Aortic smooth muscle cell (primary cell): ENCODE data around the gene FOXJ3. TPM values are rescaled to one million over a fixed set of nuclear protein-coding genes. Genes with fewer than 3 reads are reported as not detected.

Experiments used
- total RNA-seq: library from RNA; depleted of rRNA; stranded (reverse); fragments of >200 nt; gene quantifications from 2 replicates; pipeline ENCODE4 v1.2.3, GENCODE V29; 2014

Gene FOXJ3
- 14.0 and 16.5 TPM in 2 replicates for total RNA-seq

DNA sequence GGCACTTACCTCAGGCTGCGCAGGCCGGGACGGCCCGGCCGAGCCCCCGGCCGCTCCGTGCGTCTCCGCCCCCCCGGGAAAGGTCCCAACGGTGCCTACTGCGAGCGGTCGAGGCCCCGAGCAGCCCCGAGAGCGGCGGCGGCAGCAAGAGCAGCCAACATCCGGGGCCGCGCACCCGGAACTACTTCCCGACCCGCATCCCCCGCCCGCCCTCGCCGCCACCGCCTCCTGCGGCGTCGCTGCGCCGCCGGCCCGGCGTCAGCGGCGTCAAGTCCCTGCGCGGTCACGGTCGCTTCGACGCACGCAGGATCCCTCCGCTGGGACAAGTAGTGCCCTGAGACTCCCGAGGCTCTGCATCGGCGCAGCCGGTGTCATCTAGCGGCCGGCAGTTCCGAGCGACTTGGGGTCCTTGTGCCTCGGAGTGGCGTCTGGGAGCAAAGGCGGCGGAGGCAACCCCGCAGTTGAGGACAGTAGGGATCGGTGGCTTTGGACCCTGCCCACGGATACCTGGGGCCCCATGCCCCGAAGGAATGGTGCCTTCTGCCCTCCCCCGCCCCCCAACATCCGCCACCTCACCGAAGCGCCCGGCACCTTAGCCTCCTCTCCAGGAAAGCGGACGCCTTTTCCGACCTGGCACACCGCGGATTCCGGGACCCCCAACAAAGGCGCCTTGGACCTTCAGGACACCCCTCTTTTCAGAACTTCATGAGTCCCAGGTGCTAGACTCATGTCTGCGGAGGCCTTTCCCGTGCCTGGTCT is at the start of gene FOXJ3:
Gene FOXJ3 (minus strand): TSS at position 186 of the 759 bp plus-strand sequence. CDS start 24,142 bp downstream, outside the sequence.

DNA sequence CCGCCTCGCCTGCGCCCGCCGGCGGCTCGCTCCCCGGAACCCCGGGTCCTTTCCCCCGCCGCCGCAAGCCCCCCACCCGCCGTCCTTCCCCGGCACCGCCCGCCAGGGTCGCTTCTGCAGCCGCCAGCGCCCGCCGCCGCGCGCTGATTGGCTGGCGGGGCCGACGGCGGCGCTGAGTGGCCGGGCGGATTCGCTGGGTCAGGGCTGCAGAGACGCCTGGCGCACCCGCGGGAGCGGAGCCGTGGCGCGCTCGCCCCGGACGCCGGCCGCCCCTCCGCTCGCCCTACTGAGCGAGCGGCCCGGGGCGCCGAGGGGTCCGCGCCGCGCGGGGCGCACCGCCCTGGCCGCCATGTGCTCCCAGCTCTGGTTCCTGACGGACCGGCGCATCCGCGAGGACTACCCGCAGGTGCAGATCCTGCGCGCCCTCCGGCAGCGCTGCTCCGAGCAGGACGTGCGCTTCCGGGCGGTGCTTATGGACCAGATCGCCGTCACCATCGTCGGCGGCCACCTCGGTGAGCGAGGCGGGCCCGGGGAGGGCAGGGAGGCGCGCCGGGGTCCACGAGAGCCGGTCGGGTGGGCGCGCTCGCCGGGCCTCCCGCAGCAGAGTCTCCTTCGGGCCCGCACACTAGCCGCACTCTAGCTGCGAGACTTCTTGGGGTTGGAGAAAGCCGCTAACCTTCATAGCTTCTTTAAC is 45.7 kb upstream of the FOXJ3 start, which contains the start of gene RIMKLA:
Gene RIMKLA (plus strand): TSS at position 207 of the 694 bp plus-strand sequence. CDS start 143 bp downstream, at position 350.

DNA sequence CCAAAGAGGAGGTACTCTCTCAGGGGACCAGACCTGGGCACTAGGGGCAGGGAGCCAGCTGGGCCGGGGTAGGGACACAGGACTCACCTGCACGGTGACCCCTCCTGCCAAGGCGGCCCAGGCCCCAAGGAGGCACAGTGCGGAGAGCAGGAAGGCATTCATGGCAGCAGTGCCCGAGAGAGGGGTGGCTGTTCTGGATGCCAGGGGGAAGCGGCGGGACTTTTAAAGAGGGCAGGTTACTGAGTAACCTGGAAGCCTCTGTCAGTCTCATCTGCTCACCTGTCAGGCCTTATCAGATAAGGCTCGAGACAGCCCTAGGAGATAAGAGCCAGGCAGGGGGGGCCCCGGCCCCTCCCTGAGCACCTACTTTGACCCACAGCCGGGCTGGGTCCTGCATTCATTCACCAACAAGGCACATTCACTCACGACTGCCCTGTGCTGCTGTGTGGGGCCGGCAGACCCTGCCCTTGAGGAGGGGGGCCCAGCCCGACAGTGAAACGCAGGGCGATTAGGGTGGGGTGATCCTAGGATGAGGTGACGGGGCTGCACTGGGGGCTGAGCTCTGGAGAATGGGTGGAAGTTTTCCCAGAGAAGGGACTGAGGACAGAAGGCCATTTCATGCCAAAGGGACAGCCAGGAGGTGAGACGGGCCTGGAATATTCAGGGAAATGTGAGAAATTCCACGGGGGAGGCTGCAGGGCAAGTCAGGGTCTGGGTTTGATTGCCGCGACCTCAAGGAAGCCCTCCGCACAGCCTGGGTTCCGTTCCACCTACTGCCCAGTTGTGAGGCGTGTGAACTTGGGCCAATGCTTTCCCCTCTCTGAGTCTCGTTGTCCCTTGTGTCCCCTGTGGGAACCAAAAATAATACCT is 170.2 kb downstream of the FOXJ3 start, which contains the start of gene GUCA2A:
Gene GUCA2A (minus strand): TSS at position 195 of the 870 bp plus-strand sequence. CDS start 33 bp downstream, at position 162.

DNA sequence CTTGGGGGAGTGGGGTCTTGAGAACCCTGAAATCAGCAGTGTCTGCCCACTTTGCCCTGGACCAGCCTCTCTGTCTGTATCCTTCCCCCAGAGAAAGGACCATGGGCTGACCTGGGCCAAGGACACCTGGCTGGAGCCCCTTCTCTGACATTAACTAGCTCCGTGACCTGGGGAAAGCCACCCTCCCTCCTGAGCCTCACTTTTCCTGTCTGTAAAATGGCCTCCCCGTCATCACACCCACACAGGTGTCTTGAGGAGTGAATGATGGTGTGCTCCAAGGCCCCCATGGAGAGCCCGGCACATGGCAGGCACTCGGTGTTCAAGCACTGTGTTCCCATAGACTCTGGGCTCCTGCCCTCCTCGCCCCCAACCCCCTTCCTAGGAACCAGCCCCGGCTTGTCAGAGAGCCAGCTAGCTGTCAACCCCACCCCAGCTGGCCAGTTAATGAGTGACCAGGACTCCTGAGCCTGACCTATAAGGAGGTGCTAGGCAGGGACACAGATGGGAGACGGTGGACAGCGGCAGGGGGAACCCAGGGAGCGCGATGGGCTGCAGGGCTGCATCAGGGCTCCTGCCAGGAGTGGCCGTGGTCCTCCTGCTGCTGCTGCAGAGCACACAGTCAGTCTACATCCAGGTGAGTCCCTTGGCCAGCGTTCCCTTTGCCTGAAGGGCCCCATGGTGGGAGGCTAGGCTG is 182.0 kb downstream of the FOXJ3 start, which contains the start of gene GUCA2B:
Gene GUCA2B (plus strand): TSS at position 504 of the 694 bp plus-strand sequence. CDS start 41 bp downstream, at position 545.

Other genes with a start within 250 kb of the FOXJ3 start
- gene GUCA2B, start 181.8 kb downstream of the FOXJ3 start, total RNA-seq: not detected in 2 replicates
- not detected in 2 replicates for gene GUCA2A, start 170.5 kb downstream of the FOXJ3 start, total RNA-seq
- not detected in 2 replicates for gene RIMKLA, start 45.6 kb upstream of the FOXJ3 start, total RNA-seq
- 0.56 and 0.92 TPM in 2 replicates for gene ZMYND12, start 120.8 kb upstream of the FOXJ3 start, total RNA-seq
- 25.4 and 28.0 TPM in 2 replicates for gene PPCS, start 121.3 kb upstream of the FOXJ3 start, total RNA-seq
- gene CCDC30, start 128.1 kb upstream of the FOXJ3 start, total RNA-seq: 1.2 and 2.8 TPM in 2 replicates